ENCODE measurements around the gene CDCP2. TPM values are rescaled to one million over a fixed set of nuclear protein-coding genes. Genes with fewer than 3 reads are reported as not detected.

CDCP2 gene
- total RNA-seq, 1 donor from 2014 or later: not detected

GRCh38 chr1:54094001-54094729 lies 58.6 kb downstream of the CDCP2 start:
- no peak for DNase-seq (ENCODE audit: low read depth, low spot score)

GRCh38 chr1:54091666-54092065 lies 61.1 kb downstream of the CDCP2 start:
- DNase-seq (ENCODE audit: low read depth, low spot score): no peak

DNA sequence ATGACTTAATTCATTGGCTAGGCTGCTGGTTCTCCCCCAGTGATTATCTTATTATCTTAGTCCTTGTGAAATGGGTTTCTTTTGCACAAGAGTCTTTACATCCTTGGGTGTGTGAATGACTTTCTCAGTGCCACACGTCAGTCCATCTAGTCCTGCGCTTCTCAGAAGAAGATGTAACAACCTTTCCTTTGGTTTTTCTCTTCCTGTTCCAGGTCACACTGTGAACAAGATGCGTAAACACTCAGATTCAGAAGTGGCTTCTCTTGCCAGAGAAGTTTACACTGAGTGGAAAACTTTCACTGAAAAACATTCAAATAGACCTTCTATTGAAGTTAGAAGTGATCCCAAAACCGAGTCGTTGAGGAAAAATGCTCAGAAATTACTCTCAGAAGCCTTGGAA lies 64.4 kb downstream of the CDCP2 start:
- DNase-seq (ENCODE audit: low read depth, low spot score): no peak

GRCh38 chr1:54086754-54087153 lies 66.0 kb downstream of the CDCP2 start:
- DNase-seq (ENCODE audit: low read depth, low spot score): no peak

DNA sequence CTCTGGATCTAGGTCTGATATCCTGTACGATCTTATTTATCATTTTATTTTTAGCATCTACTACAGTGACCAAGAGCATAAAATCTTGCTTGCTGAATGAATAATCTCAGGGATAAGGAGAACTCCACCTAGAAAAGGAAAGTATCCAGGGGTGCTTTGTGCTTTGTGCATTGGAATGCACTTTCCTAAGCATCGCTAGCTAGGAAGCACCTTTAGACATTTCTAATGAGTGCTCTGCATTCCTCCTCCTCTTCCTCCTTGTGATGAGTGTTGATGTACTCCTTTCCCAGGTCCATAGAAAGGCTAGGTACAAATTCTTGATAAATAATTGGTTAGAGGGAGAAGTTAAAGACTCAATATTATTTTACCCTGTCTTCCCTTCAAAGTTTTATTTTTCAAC lies 68.0 kb downstream of the CDCP2 start:
- DNase-seq (ENCODE audit: low read depth, low spot score): no peak

Other genes starting within 250 kb of the CDCP2 start
- 13.8 and 18.1 TPM in 2 replicates for gene IFT25, start 207.3 kb downstream of the CDCP2 start, total RNA-seq
- gene LRRC42, start 206.7 kb downstream of the CDCP2 start, total RNA-seq: 23.4 and 25.3 TPM in 2 replicates
- not detected in 2 replicates for gene LDLRAD1, start 134.8 kb downstream of the CDCP2 start, total RNA-seq
- 246 and 255 TPM in 2 replicates for gene TMEM59, start 99.8 kb downstream of the CDCP2 start, total RNA-seq
- 2.6 and 3.7 TPM in 2 replicates for gene TCEANC2, start 99.4 kb downstream of the CDCP2 start, total RNA-seq
- 4.3 and 6.2 TPM in 2 replicates for gene CYB5RL, start 47.0 kb upstream of the CDCP2 start, total RNA-seq
- gene MRPL37, start 47.2 kb upstream of the CDCP2 start, total RNA-seq: 67.6 and 67.8 TPM in 2 replicates

All from pulmonary artery endothelial cell (primary cell).